HG03575 (cell line): Measurements from ENCODE around the gene YIPF5.

Experiments used
- ATAC-seq: cut with Tn5 transposase; IDR thresholded peaks from one replicate; pipeline ENCODE4 v1.9.1; 2021; ENCODE audit not compliant: unreplicated experiment, insufficient number of reproducible peaks, low FRiP score; ENCODE audit errors: extremely low read depth

The YIPF5 gene

GRCh38 chr5:144170276-144171024 is at the start of gene YIPF5, which contains the start of gene KCTD16:
YIPF5 (minus strand) TSS chr5:144170659; CDS start chr5:144169955, 704 bp downstream.
KCTD16 (plus strand) TSS chr5:144170873.
- peak; percentile 97 for ATAC-seq

GRCh38 chr5:144219869-144220268 is 49.4 kb upstream of the YIPF5 start:
- ATAC-seq: no peak

GRCh38 chr5:144210655-144211054 is 40.2 kb upstream of the YIPF5 start:
- no peak for ATAC-seq

GRCh38 chr5:144209361-144209760 is 38.9 kb upstream of the YIPF5 start:
- no peak for ATAC-seq

- no peak for ATAC-seq
These were observed 37.5 kb upstream of the YIPF5 start for GRCh38 chr5:144207875-144208444.

GRCh38 chr5:144206141-144206540 is 35.7 kb upstream of the YIPF5 start:
- no peak for ATAC-seq

- ATAC-seq: no peak
These were observed 34.7 kb upstream of the YIPF5 start for GRCh38 chr5:144205141-144205551.

GRCh38 chr5:144203750-144204596 is 33.5 kb upstream of the YIPF5 start:
- ATAC-seq: no peak

- no peak for ATAC-seq
These were observed 32.3 kb upstream of the YIPF5 start for GRCh38 chr5:144202726-144203125.

GRCh38 chr5:144202072-144202471 is 31.6 kb upstream of the YIPF5 start:
- ATAC-seq: no peak

GRCh38 chr5:144201588-144201987 is 31.1 kb upstream of the YIPF5 start:
- no peak for ATAC-seq

- no peak for ATAC-seq
These were observed 27.9 kb upstream of the YIPF5 start for GRCh38 chr5:144198386-144198785.

- ATAC-seq: no peak
These were observed 26.2 kb upstream of the YIPF5 start for GRCh38 chr5:144196612-144197011.

GRCh38 chr5:144195448-144195847 is 25.0 kb upstream of the YIPF5 start:
- ATAC-seq: no peak

- ATAC-seq: no peak
These were observed 23.7 kb upstream of the YIPF5 start for GRCh38 chr5:144194144-144194543.

GRCh38 chr5:144192661-144193060 is 22.2 kb upstream of the YIPF5 start:
- no peak for ATAC-seq

GRCh38 chr5:144191998-144192397 is 21.5 kb upstream of the YIPF5 start:
- peak; percentile 91 for ATAC-seq

- no peak for ATAC-seq
These were observed 21.1 kb upstream of the YIPF5 start for GRCh38 chr5:144191531-144191930.

GRCh38 chr5:144189800-144190429 is 19.5 kb upstream of the YIPF5 start:
- no peak for ATAC-seq
